ENCODE data around the gene SERGEF. TPM values are rescaled to one million over a fixed set of nuclear protein-coding genes. Genes with fewer than 3 reads are reported as not detected.

SERGEF gene
- total RNA-seq, 2 experiments from 2014 or later: 27.5 to 27.7 TPM

DNA sequence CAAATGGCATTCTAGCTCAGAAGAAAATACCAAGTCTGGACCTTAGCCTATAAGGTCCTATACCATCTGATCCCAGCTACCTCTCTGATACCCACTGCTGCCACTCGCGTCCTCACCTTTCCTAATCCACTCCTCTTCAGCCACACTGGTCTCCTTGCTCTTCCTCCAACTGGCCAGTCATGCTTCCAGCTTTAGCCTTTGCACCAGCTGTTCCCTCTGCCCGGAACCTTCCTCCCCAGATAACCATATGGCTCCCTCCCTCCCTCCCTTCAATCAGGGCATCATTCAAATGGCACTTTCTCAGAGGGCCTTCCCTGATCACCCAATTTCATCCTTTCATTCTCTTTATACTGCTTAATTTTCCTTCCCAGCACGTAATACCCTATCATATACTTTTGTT, 210.4 kb downstream of the SERGEF start:
- ChIA-PET POLR2A (no interaction called here), CTCF (no interaction called here)

DNA sequence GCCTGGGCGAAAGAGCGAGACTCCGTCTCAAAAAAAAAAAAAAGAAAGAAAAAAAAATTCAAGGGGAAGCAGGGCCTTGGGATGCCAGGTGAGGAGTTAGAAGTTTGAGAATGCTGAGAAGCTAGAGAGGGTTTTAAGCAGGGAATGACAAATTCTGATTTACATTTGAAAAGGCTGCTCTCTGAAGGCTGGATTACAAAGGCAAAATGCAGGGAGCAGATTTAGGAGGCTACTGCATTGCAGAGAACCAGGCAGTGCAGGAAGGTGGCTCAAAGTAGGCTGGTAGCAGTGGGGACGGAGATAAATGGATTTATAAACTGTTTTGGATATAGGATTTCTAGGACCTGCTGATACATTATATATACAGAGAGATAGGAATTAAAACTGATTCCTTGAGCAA, 211.7 kb downstream of the SERGEF start:
- POLR2A ChIA-PET: no interaction called here
- CTCF ChIA-PET: interaction anchor here (0.6 kb wide), 1 partner anchor 1415 kb away, joined by 4 read pairs; no protein-coding TSS in a partner anchor

DNA sequence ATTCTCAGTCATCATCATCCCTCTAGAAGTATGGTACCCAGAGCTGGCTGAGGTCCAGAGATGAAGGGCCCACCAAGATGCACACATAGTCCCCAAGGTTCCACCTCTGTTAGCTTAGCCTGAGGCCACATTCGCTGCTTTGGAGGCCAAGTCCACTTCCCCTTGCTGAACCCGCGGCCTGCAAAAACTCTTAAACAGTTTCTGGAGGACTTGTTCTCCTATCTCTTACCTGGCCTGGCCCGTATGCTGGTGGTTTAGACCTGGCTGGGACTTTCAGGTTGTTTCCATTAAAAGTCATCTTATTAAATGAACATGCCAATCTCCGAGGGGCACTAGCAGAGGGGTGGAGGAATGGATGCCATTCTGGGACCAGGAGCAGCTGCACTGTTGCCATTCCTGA, 213.7 kb downstream of the SERGEF start:
- POLR2A ChIA-PET: no interaction called here
- CTCF ChIA-PET: no interaction called here

DNA sequence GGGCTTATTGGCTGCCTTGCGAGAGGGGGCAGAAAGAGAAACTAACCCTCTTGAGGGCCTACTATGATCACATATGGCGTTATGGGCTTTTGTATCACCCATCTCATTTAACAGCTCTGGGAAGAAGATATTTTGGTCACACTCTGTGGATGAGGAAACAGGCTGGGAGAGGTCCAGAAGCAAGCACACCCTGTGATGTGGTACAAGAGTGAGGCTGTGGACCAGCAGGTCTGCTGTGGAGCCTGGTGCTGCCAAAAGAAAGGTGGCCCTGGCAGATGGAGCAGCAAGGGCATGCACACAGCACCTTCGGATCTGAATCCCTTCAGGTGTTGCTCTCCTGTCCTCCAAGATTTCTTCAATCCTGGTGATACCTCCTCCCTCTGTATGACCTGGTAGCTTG, 214.1 kb downstream of the SERGEF start:
- ChIA-PET POLR2A (no interaction called here), CTCF (no interaction called here)

DNA sequence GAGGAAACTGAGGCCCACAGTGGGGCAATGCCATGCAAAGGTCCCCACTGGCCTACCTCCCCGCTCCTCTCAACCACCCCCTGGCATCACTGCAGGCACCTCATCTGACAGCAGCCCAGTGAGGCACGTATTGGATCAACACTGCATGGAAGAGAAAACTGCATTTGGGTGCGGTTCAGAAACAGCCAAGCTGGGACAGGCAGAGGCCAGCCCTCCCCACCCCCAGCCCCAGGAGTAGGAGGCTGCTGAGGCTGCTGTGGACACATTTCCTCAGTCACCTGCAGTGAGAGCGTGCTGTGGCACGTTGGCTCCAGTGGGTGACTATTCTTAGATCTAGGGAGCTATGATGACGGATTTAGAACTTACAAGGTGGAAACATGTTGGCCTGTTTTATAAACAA, 214.6 kb downstream of the SERGEF start:
- CTCF ChIA-PET: no interaction called here
- POLR2A ChIA-PET: no interaction called here

DNA sequence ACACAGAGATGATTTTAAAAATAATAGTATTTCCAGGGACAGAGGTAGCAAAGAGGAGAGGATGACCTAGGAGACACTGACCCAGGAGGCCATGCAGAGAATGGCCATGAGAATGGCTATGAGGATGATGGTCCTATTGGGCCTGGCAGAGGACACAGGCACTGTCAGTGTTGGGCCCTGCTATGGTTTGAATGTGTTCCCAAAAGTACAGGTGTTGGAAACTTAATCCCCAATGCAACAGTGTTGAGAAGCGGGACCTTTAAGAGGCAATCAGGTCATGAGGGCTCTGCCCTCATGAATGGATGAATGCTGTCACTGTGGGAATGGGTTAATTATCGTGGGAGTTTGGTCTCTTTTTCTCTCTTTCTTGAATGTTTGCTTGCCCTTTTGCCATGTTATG, 216.7 kb downstream of the SERGEF start:
- CTCF ChIA-PET: interaction anchor here (1.1 kb wide), 1 partner anchor 10 kb away, joined by 3 read pairs; no protein-coding TSS in a partner anchor
- POLR2A ChIA-PET: no interaction called here

DNA sequence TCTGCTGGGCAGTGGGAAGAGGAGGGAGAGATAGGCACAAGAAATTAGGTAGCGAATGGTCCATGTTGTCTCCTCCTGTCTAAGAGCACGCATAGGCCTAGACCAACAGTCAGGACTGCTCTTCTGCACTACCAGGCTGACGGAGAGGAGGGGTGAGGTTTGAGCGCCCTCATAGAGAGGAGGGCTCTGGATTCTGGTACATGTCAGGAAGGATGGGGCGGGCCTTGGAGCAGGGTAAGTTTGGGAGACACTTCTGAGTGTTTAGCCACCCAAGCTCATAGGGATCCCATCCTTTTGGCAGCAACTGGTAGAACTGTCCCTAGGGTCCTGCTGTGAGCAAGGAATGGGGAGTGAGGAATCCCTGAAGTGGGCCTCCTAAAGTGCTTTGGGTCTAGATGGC, 217.9 kb downstream of the SERGEF start:
- CTCF ChIA-PET: no interaction called here
- POLR2A ChIA-PET: no interaction called here

DNA sequence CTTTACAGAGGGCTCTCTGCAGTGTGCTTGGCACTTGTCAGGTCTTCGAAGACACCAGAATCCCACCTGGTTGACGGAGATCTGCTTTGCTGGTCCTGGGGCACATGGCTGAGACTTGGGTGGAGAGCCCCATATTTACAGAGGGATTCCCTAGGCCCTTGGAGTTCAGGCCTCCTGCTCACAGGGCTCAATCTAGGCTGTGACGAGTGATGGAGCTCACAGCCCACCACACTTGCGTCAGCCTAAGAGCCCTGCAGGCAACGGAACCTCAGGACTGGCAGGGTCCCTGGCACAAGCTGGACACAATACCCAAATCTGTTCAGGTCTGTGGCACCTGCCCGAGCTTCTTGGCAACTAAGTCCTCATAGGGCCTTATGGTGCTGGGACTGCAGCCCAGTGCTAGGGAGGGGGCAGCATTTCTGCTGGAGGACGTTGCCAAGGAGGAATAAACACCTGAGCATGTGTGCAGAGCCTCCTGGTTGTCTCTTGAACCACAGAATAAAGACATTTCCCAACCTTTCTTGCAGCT, 219.1 kb downstream of the SERGEF start:
- ChIA-PET POLR2A (no interaction called here), CTCF (no interaction called here)

DNA sequence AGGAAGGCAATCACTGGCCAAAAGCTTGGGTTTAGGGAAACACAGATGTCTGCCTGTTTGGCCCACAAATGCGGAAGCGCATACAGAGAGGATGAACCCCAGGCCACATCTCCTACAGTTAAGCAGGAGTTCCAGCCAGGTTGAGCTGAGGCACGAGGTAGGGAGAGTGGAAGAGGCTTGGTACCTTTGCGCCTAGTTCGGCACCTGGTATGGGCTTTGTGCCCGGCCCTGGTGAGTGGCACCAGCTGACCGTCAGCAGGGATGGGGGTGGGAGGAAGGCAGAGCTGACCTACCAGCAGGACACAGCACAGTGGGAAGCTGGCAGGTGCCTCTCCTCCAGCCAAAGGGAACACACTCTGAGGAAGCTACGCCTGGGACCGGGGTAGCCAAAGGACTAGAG, 220.7 kb downstream of the SERGEF start:
- POLR2A ChIA-PET: no interaction called here
- CTCF ChIA-PET: no interaction called here

DNA sequence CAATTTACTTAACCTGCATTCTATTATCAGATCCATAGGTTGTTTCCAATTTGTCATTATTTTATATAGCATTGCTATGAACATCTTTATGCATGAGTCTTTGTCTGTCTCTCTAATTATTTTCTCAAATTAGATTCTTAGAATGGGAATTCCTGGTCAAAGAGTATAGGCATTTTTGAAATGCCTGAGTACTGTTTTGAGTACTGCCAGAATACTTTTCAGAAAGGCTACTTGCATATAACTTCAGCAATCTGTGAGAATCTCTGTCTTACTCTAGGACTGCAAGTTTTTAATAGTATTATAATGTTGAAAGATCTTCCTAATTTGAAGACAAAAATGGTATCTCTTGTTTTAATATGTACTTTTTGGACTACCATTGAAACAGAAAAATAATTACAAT, 221.7 kb downstream of the SERGEF start:
- POLR2A ChIA-PET: no interaction called here
- CTCF ChIA-PET: no interaction called here

DNA sequence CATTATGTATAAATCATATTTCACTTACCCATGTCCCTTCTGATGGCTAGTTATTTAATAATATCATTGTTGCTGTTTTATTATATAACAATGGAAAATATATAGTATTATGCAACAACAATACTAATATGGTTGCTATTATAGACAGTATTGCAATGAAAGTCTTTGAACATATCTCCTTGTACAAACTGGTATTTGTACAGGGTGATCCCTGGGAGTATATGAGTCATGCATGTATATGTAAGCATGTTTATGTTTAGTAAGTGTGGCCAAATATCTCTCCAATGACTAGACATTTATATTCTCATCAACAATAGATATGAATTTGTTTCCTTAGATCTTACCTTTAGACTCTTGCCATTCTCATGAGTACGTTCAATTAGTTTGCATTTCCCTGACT, 222.4 kb downstream of the SERGEF start:
- POLR2A ChIA-PET: no interaction called here

DNA sequence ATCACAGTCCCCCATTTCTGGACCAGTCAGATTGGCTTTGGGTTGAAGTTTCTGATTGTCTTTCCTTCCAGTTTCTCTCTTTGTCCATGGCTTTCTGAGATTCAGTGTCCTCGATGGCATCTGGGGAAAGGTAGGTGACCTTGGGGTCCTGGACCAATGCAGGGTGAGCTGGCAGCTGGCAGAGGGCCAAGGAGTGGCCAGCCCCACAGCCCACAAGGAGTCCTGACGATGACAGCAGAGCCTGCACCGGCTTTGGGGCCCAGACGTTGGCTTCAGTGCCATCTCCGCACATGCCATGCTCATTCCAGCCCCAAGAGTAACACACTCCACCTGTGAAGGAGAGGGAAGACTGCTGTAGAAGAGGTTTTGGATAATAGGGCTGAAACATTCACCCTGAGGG, 224.8 kb downstream of the SERGEF start:
- ChIA-PET POLR2A (no interaction called here), CTCF (no interaction called here)

More for the DNA sequence above, 222.4 kb downstream of the SERGEF start:
- CTCF ChIA-PET: no interaction called here

DNA sequence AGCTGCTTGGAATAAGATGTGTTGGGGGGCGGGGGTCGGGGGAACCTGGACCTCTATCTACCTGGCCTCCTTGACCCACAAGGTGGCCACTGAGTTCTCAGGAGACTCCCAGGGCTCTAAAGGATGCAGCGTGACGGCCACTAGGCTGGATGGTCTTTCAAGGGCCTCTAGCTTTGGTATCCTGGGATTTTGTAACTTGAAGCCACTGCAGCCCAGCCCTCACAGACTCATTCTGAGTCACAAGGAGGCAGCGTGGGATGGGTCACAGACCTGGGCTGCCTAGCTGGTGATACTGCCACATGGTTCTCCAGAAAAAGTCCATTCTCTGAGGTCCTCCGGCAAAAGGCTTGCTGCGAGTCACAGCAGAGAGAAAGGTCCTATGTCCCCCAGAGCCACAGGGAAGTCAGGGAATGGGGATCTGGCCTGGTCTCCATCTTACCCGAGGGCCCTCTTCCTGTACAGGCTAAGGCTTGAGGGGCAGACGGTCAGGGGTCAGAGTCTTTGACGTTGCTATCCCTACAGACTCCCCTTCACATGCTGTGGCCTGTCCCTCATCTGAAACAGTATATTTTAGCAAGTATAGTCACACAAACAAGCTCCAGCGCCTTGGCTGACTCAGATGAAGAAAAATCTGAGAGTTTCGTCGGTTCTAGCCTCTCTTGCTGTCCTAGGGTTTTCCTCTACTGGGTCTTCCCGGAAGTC, 225.9 kb downstream of the SERGEF start:
- CTCF ChIA-PET: interaction anchor here (1.2 kb wide), 1 partner anchor 10 kb away, joined by 3 read pairs; no protein-coding TSS in a partner anchor
- POLR2A ChIA-PET: no interaction called here

DNA sequence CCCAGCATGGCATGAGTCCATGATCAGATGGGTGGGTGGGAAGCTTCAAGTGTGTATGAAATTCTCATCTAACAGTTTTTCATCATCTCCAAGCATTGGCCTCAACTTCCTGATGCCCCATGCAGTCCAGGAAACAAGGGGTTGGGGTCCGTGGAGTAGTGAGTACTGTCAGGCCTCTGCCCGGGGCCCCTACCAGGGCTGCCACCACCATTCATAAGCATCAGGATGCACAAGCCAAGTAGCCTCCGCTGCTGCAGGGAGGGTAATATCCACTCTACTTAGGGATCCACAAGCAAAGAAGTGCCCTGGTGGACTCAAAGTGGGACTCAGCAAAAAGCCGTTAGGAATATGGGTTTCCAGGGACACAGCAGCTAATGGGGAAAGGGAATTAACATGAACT, 229.0 kb downstream of the SERGEF start:
- CTCF ChIA-PET: no interaction called here
- POLR2A ChIA-PET: no interaction called here

DNA sequence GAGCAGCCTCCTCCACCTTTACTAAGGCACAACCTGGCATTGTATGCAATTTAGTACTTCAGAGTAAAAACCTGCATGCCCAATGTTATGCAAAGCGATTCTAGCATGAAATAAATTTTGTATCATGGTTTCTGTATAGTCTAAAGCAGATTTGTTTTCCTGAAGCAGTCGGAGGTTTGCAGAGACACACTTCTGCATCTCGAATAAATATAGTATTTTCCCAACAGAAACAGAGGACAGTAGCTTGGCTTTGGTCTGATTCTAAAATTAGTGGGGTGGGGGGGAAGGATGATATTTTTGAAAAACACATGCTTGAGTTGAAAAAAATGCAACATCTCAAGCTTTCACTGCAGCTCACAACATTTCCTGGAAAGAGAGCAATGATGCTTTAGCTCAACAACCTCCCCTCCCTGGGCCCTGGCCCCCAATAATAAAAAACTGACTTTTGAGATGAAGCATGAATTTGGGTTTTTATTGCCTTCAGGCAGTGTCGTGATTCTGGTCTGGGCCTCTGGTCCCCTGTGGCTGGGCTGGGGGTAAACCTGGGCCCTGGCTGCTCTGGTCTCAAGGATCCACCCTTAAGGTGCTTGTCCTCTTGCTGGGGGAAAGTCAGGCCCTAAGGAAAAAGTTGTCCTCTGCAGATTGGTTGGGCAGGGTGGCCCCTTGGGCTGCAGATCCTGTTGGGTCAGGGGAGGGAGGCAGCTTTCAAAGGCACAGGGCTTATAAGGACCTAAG, 230.1 kb downstream of the SERGEF start:
- ChIA-PET POLR2A (no interaction called here), CTCF (no interaction called here)

DNA sequence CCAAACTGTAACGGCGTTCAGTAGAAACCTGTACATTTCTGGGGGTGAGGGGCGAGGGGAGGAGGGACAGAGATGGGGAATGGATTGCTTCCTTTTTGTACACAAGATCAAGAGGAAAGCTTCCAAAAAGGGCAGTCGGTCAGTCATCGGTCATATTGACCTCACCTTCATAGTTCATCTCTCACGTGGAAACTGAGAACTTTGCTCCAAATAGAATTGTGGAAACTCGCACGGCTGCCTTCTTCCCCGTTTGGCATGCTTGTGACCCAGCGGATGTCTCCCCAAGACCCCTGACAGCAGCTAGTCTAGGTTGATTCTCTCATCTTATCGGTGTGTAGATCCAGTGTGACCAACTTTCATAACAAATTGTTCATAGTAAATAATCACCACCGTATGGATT, 230.7 kb downstream of the SERGEF start:
- ChIA-PET CTCF (no interaction called here), POLR2A (no interaction called here)

DNA sequence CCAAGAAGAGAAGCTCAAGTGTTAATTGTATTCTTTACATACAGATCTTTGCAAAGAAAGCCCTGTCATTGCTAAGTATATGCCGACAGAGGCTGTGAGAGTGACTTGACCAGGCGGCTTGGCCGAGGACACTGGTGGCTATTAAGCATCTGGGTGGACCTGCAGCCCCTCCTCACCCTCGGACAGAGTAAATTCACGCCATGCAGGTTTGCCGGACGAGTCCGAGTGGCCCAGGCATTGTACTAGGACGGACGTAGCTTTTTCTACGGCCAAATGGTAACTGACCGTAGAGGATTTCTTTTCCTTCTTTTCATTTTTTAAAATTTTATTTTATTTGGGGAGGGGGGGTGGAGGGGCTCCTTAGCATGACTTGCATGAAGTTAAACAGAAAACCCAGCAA, 231.2 kb downstream of the SERGEF start:
- CTCF ChIA-PET: no interaction called here

DNA sequence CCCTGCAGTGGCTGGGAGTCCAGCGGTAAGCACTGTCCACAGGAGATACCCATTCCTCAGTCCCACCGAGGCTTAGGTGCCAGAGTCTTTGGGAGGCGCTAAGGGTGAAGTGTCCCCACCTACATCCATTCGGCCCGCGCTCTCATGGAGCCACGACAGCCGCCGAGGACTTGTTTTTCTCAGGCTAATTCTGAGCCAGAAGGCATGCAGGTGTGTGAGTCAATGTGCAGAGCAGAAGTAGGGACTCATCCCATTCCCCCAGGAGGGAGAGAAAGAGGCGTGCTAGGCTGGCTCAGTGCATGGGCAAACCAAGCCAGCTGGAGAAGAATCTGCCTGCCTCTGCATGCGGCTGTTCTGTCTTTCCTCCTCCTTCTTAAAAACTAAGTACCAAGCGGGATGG, 231.6 kb downstream of the SERGEF start:
- ChIA-PET POLR2A (no interaction called here), CTCF (no interaction called here)

More for the DNA sequence above, 231.2 kb downstream of the SERGEF start:
- POLR2A ChIA-PET: no interaction called here

DNA sequence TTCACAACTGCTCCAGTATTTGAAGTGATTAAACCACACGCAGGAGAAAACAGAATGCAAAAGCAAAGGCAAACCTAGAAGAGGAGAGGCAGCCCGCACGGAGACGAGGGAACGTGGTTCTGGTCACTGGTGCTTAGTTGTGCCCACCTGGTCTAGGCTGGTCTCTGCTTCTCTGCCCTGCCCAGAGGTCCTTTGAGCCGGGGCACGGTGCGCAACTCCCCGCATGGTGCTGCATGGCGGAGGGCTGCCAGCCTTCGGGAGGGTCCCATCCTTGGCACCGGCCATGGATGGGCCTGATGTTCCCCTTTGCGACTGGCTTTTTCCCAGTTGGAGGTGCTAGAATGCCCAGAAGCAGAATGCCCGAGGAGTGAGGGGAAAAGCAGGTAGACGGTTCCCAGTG, 232.2 kb downstream of the SERGEF start:
- POLR2A ChIA-PET: no interaction called here
- CTCF ChIA-PET: no interaction called here

DNA sequence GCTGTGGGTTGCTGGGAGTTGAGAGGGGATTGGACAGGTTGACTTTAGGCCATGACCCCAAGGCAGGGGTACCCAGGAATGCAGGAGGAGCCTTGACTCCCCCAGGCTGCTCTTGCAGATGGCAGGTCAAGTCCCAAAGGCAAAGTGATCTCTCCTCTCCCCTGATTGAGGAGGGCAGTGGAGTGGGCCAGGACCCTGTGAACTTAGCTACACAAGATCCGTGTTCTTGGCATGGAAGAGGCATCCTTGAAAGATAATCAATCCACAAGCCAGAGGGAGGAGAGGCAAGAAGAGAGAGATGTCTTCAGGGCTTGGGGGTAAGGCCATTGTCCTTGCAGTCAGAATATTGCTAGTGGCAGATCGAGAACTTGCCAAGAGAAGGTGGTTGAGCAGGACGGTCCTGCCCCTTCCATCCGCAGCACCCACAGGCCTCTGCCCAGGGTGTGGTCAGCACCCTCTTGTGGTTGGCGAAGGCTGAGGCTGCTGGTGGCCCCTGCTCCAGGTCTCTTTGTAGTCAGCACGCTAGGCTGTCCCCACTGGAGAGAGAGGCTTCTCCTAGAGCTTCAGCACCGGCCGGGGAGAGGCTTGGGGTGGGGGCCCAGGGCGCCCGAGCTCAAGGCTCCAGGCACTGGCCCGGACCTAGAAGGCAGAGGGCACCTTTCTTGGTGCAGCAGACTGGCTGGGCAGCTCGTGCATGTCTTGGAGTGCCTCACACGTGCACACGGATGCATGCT, 232.8 kb downstream of the SERGEF start:
- POLR2A ChIA-PET: no interaction called here
- CTCF ChIA-PET: no interaction called here
